Suprapubic skin (tissue), 4 donors: ENCODE results near the gene JCHAIN. TPM values are rescaled to one million over a fixed set of nuclear protein-coding genes. Genes with fewer than 3 reads are reported as not detected.
"Not testable (repeated sequence)": the region's sequence is repeated elsewhere in the genome, so short reads cannot be mapped to it uniquely, and the experiment has no call there.

Source experiments
- DNase-seq, 2 donors: peaks; one replicate each; pipeline ENCODE4 v3.0.0-alpha.2; 2019; ENCODE audit warnings: low spot score in 2 of 2
- H3K27ac ChIP-seq: fragments of 200-600 bp; sonication (generic); one replicate; pipeline ENCODE4 v1.5.1; 2019
- H3K27me3 ChIP-seq: fragments of 200-600 bp; sonication (generic); one replicate; pipeline ENCODE4 v1.5.1; 2019
- H3K36me3 ChIP-seq: fragments of 200-600 bp; sonication (generic); one replicate; pipeline ENCODE4 v1.5.1; 2019
- H3K4me1 ChIP-seq: fragments of 200-600 bp; sonication (generic); one replicate; pipeline ENCODE4 v1.5.1; 2019
- H3K4me3 ChIP-seq: fragments of 200-600 bp; sonication (generic); one replicate; pipeline ENCODE4 v1.5.1; 2019; ENCODE audit warnings: mild to moderate bottlenecking
- H3K9me3 ChIP-seq: fragments of 200-600 bp; sonication (generic); one replicate; pipeline ENCODE4 v1.5.1; 2019
- EP300 ChIP-seq: sonication (generic); formaldehyde crosslinking; IDR thresholded peaks from one replicate; pipeline ENCODE4 v1.6.1; 2017; ENCODE audit warnings: antibody characterized with exemption
- POLR2A ChIP-seq, 2 donors: fragments of 450-650 bp; IDR thresholded peaks; one replicate each; pipeline ENCODE4 v1.6.1; 2017; ENCODE audit warnings: antibody characterized with exemption in 2 of 2, mild to moderate bottlenecking in 2 of 2, moderate library complexity in 2 of 2
- POLR2AphosphoS5 ChIP-seq, 3 donors: sonication (generic); formaldehyde crosslinking; IDR thresholded peaks; one replicate each; pipeline ENCODE4 v1.6.1; 2017; ENCODE audit warnings: antibody characterized with exemption in 3 of 3
- WGBS: methylation state at CpG from one replicate; pipeline ENCODE4 v1.1.5; 2018; 5-methylcytosine and 5-hydroxymethylcytosine counted together
- total RNA-seq, 4 donors: library from RNA; depleted of rRNA; stranded (reverse); fragments of >200 nt; gene quantifications; one replicate each; pipeline ENCODE4 v1.1.0, GENCODE V29; 2016
- TF ChIP-seq, protein P1 (sequence below), 2 donors: fragments of 200-600 bp in 1 of 2; fragments of 450-650 bp in 1 of 2; sonication (generic) in 1 of 2; IDR thresholded peaks; one replicate each; pipeline ENCODE4 v1.5.1; 2016 to 2019; ENCODE audit warnings: antibody characterized with exemption in 2 of 2, mild to moderate bottlenecking in 1 of 2, moderate library complexity in 1 of 2

Gene JCHAIN
- total RNA-seq, 4 donors from 2014 or later = 0.68 to 8.4 (median 1.4) TPM; not detected in 1

DNA sequence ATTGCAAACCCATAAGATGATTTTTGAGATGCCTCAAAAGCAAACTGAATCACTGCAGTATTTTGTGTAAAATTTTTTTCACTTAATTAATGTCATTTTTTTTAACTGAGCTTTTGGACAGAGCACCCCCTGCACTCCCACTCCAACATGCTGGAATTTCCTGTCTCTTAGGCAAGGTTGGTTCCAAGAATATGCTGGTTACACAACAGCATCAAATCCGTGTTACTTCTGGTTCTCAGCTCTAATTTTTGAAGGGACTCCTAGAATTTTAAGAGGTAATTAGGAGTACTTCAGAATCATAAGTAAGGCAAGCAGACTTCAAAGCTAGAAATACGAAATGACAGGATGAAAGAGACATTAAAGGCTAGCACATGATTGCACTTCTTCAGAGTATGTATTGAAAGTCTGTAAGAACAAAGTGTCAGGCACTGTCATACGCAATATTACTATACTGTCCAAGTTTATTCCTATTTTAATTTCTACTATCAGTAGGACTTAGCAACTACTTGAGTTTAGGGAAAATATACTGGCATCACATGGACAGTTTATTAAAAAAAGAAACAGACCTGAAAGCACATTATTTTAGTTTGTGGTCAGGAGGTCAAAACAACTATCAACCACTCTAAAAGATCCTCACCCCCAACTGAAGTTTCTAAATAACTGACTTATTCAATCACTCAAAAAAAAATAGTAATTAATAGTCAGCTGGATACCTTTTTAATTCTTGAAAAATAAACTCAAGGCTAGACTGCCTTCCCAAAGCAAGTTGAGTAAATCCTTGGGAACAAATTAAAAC lies 1.6 kb upstream of the JCHAIN start:
- H3K9me3 ChIP-seq = no peaks in the 10 kb centered on the region
- H3K36me3 ChIP-seq = no peaks in the 10 kb centered on the region
- H3K4me1 ChIP-seq = no peaks in the 10 kb centered on the region
- H3K4me3 ChIP-seq = no peak overlapping the region
- no peak overlapping the region for H3K27ac ChIP-seq
- WGBS = 48% methylated on average over 3 of the region's 3 CpGs
- no peak for DNase-seq
- TF ChIP-seq EP300 = no peak
- no peak for TF ChIP-seq POLR2A (IDR thresholded peaks at IDR 0.05)
- TF ChIP-seq, protein P1, sequence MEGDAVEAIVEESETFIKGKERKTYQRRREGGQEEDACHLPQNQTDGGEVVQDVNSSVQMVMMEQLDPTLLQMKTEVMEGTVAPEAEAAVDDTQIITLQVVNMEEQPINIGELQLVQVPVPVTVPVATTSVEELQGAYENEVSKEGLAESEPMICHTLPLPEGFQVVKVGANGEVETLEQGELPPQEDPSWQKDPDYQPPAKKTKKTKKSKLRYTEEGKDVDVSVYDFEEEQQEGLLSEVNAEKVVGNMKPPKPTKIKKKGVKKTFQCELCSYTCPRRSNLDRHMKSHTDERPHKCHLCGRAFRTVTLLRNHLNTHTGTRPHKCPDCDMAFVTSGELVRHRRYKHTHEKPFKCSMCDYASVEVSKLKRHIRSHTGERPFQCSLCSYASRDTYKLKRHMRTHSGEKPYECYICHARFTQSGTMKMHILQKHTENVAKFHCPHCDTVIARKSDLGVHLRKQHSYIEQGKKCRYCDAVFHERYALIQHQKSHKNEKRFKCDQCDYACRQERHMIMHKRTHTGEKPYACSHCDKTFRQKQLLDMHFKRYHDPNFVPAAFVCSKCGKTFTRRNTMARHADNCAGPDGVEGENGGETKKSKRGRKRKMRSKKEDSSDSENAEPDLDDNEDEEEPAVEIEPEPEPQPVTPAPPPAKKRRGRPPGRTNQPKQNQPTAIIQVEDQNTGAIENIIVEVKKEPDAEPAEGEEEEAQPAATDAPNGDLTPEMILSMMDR (IDR thresholded peaks at IDR 0.05) = no peak
- TF ChIP-seq POLR2AphosphoS5 (IDR thresholded peaks at IDR 0.05) = no peak
- H3K27me3 ChIP-seq = no peaks in the 10 kb centered on the region

DNA sequence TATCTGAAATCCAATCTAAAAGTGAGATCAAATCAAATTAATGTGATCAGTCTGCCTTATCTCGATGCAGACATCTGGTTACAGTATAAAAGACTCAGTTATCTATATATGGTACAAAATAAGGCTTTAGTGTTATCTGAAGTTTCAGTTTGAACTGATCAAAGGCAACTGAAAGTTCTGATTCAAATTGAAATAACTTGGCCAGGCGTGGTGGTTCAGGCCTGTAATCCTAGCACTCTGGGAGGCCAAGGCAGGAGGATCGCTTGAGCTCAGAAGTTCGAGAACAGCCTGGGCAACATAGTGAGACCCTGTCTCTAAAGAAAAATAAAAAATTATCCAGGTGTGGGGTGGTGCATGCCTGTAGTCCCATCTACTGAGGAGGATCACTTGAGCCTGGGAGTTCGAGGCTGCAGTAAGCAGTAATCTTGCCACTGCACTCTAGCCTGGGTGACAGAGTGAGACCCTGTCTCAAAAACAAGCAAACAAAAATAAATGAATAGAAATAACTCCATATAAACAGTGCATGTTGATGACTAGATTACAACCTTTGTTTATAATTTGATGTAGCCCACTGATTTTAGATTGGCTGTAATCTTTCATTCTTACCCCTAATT lies 4.9 kb downstream of the JCHAIN start:
- H3K36me3 ChIP-seq, H3K27me3 ChIP-seq, H3K4me3 ChIP-seq, H3K9me3 ChIP-seq, H3K27ac ChIP-seq, DNase-seq, H3K4me1 ChIP-seq: not testable (repeated sequence)
- WGBS = 86% methylated on average over 5 of the region's 5 CpGs

DNA sequence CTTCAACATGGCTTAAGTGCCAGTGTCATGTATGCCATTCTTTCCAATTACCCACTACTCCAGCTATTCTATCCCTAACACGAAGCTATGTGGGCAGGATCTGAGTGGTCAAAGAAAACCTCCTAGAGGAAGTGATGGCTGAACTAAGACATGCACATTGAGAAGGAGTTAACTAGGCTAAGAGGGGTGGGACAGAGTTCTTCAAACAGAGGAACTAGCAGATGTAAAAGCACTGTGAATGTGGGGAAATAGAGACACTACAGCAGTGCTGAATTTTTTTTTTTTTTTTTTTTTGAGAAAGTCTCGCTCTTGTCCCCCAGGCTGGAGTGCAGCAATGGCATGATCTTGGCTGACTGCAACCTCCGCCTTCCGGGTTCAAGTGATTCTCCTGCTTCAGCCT lies 6.2 kb downstream of the JCHAIN start:
- no peak for TF ChIP-seq EP300
- no peak for TF ChIP-seq POLR2A (IDR thresholded peaks at IDR 0.05)
- no peak for TF ChIP-seq POLR2AphosphoS5 (IDR thresholded peaks at IDR 0.05)
- TF ChIP-seq, protein P1 (IDR thresholded peaks at IDR 0.05) = no peak
- no peak overlapping the region for H3K27ac ChIP-seq
- no peaks in the 10 kb centered on the region for H3K27me3 ChIP-seq
- DNase-seq = no peak
- H3K36me3 ChIP-seq = no peaks in the 10 kb centered on the region
- H3K4me3 ChIP-seq = no peak overlapping the region
- H3K4me1 ChIP-seq = no peaks in the 10 kb centered on the region
- H3K9me3 ChIP-seq = no peaks in the 10 kb centered on the region
- WGBS = 88% methylated on average over 4 of the region's 4 CpGs

DNA sequence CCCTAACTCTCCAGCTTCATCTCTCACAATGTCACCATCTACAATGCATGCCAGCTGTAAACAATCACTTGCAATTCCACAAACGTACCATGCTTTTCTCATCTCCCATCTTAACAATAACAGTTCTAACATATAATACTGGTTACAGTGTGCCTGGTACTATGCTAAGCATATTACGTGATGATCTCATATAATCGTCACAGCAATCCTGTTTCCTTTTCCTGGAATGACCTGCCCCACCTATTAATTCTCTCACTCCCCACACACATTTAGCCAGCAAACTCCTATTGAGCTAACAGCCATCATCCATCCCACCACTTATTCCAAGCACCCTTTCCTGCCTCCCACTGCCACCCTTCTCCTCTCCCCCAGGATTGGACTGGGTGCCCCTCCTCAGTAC lies 7.9 kb downstream of the JCHAIN start:
- Histone ChIP-seq H3K27ac (no peak overlapping the region), H3K4me3 (no peak overlapping the region), H3K9me3 (no peaks in the 10 kb centered on the region), H3K4me1 (no peaks in the 10 kb centered on the region), H3K27me3 (no peaks in the 10 kb centered on the region), H3K36me3 (no peaks in the 10 kb centered on the region)
- TF ChIP-seq POLR2A (IDR thresholded peaks at IDR 0.05) (no peak), EP300 (no peak)
- WGBS = 48% methylated on average over 3 of the region's 3 CpGs
- DNase-seq = no peak

DNA sequence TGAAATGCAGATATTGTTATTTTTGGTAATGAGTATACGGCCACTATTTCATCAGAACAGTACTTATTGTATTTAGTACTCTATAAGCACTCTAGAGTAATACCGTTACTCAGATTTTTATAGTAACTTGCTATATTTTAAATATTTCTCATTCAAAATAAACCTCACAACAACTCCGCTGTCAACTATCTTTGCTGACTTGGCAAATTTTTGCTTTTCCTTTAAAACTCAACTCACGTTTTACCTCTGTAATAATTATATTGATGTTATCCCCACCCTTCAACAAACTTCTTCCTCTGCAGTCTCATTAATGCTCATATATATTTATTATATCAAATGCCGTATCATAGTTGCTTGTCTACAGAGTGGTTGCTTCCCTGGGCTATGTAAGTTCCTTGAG lies 9.0 kb downstream of the JCHAIN start:
- TF ChIP-seq EP300 = no peak
- TF ChIP-seq POLR2A (IDR thresholded peaks at IDR 0.05) = no peak
- TF ChIP-seq POLR2AphosphoS5 (IDR thresholded peaks at IDR 0.05) = no peak
- TF ChIP-seq, protein P1 (IDR thresholded peaks at IDR 0.05) = no peak
- DNase-seq = no peak
- Histone ChIP-seq H3K4me3 (no peak overlapping the region), H3K27ac (no peak overlapping the region), H3K27me3 (no peaks in the 10 kb centered on the region), H3K36me3 (no peaks in the 10 kb centered on the region), H3K4me1 (no peaks in the 10 kb centered on the region), H3K9me3 (no peaks in the 10 kb centered on the region)
- 73% methylated on average over 5 of the region's 5 CpGs for WGBS

DNA sequence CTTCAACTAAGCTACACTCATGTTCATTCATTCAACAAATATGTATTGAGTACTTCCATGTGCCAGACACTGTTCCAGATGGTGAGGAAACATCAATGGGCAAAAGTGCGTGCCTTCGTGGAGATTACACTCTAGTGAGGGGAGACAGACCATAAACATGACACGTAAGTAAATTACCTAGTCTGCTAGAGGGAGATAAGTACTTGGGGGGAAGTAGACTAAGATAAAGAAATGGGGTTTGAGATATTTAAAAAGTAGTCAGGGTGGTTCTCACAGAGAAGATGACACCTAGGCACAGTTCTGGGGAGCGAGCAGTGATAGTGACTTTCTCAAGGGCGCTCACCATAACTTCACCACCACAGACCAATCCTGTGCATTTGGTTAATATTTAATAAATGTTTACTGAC lies 11.7 kb downstream of the JCHAIN start:
- DNase-seq = no peak
- Histone ChIP-seq H3K27me3 (no peaks in the 10 kb centered on the region), H3K4me1 (peaks cover 4% of the 10 kb centered on the region), H3K36me3 (no peaks in the 10 kb centered on the region), H3K27ac (no peak overlapping the region), H3K4me3 (no peak overlapping the region), H3K9me3 (no peaks in the 10 kb centered on the region)
- 59% methylated on average over 5 of the region's 5 CpGs for WGBS
- TF ChIP-seq EP300 = no peak
- no peak for TF ChIP-seq POLR2AphosphoS5 (IDR thresholded peaks at IDR 0.05)
- TF ChIP-seq, protein P1 (IDR thresholded peaks at IDR 0.05) = no peak
- TF ChIP-seq POLR2A (IDR thresholded peaks at IDR 0.05) = no peak
